HG02884 (cell line): ENCODE data around the gene DCAF6.

ENCODE experiments used
- ATAC-seq: cut with Tn5 transposase; IDR thresholded peaks from one replicate; pipeline ENCODE4 v1.9.1; 2021; ENCODE audit warnings: mild to moderate bottlenecking, moderate library complexity; ENCODE audit not compliant: unreplicated experiment

The DCAF6 gene

GRCh38 chr1:168083456-168084325 lies 147.2 kb downstream of the DCAF6 start:
- no peak for ATAC-seq

GRCh38 chr1:168084396-168085231 lies 148.1 kb downstream of the DCAF6 start:
- no peak for ATAC-seq

GRCh38 chr1:168085401-168085872 lies 149.0 kb downstream of the DCAF6 start:
- no peak for ATAC-seq

GRCh38 chr1:168086438-168086837 lies 150.0 kb downstream of the DCAF6 start:
- no peak for ATAC-seq

GRCh38 chr1:168087696-168088095 lies 151.2 kb downstream of the DCAF6 start:
- no peak for ATAC-seq

- no peak for ATAC-seq
Observed at GRCh38 chr1:168088511-168089325, 152.2 kb downstream of the DCAF6 start.

- no peak for ATAC-seq
Observed at GRCh38 chr1:168089326-168089978, 153.0 kb downstream of the DCAF6 start.

GRCh38 chr1:168089979-168090337 lies 153.5 kb downstream of the DCAF6 start:
- ATAC-seq: no peak

GRCh38 chr1:168090395-168090794 lies 153.9 kb downstream of the DCAF6 start:
- no peak for ATAC-seq

GRCh38 chr1:168091063-168091462 lies 154.6 kb downstream of the DCAF6 start:
- no peak for ATAC-seq

- no peak for ATAC-seq
Observed at GRCh38 chr1:168091720-168092550, 155.5 kb downstream of the DCAF6 start.

- ATAC-seq: no peak
Observed at GRCh38 chr1:168092566-168093355, 156.3 kb downstream of the DCAF6 start.

- ATAC-seq: no peak
Observed at GRCh38 chr1:168093616-168094015, 157.1 kb downstream of the DCAF6 start.

GRCh38 chr1:168095476-168095875 lies 159.0 kb downstream of the DCAF6 start:
- no peak for ATAC-seq

- no peak for ATAC-seq
Observed at GRCh38 chr1:168096296-168097165, 160.0 kb downstream of the DCAF6 start.

GRCh38 chr1:168097921-168098528 lies 161.5 kb downstream of the DCAF6 start:
- ATAC-seq: no peak

- ATAC-seq: no peak
Observed at GRCh38 chr1:168098534-168099320, 162.2 kb downstream of the DCAF6 start.
